HG03558 (cell line): ENCODE measurements around the gene SEC14L2.

Experiments
- ATAC-seq: cut with Tn5 transposase; IDR thresholded peaks from one replicate; pipeline ENCODE4 v1.9.1; 2021; ENCODE audit warnings: moderate number of reproducible peaks; ENCODE audit not compliant: unreplicated experiment; ENCODE audit errors: extremely low read depth

SEC14L2 gene

GRCh38 chr22:30424534-30425326 lies 27.9 kb downstream of the SEC14L2 start:
- no peak for ATAC-seq

GRCh38 chr22:30425327-30425615 lies 28.5 kb downstream of the SEC14L2 start:
- ATAC-seq = no peak

DNA sequence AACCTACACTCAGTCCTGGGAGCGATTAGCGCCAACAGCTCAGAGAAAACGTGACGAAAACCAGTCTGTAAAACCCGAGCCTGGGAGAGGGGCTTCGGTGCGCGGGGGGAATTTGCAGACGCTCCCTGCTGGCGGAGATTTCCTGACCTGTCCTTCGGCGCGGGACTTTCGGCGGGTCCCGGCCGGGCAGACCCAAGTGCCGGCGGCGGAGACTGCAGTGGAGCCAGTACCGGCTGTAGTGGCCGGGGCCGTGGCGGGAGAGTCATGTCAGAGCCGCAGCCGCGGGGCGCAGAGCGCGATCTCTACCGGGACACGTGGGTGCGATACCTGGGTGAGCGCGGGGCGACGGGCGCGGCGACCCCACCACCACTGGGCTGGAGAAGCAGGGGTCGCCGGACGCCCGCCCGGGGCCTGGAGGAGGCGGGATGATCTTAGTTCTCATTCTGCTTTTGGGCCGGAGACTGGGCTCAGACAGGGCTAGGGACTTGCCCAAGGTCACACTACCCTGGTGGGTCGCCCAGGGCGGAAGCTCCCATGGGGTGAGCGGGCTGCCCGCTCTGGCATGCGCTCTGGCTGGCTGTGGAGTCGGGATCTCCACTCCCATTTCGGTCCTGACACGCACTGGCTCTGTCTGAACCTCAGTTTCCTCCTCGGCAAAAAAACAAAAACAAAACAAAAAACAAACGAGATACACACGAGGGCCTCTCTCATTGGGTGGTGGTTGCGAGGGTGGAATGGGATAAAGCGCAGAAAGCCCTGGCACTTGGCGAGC lies 29.0 kb downstream of the SEC14L2 start, which contains the start of gene MTFP1:
Gene MTFP1, plus strand, starts transcription at position 153 of the 772 bp plus-strand sequence. Its CDS starts 112 bp downstream, at position 265.
- no peak for ATAC-seq

- no peak for ATAC-seq
Observed at GRCh38 chr22:30426388-30427353, 29.9 kb downstream of the SEC14L2 start.

GRCh38 chr22:30427871-30428270 lies 31.1 kb downstream of the SEC14L2 start:
- ATAC-seq = no peak

DNA sequence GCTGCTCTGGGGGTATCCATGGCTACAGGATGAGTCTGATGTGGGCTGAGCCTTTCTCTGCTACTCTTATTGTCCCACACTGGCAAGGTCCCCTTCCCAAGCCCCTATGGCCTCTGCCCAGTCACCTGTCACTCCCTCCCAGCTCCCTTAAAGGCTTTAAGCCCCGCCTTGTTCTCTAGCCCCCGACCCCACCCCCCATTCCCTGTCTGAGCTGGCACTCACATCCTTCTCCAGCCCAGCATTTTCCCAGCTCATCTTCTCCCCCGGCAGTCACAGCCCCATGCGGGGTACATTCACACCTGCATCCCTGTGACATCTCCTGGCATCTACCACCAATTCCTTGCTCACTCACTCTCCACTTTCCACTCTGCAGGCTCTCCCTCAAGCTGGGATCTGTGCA lies 33.1 kb downstream of the SEC14L2 start:
- ATAC-seq = no peak

DNA sequence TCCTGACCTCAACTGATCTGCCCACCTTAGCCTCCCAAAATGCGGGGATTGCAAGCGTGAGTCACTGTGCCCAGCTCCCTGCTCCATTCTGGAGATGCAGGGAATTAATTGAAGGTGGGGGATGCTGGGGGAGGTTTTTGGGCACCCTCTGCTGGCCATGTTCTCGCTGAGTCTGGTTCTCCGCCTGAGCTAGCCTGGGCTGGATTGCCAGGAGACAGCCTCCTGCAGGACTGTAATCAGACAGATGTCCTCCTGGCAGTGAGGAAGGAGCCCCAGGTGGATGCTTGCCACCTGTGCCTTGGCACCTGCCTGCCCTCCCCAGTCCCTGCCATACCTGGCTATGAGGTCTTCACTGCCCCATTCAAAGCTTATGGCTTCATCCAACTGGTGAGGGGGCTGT lies 34.1 kb downstream of the SEC14L2 start:
- ATAC-seq = no peak

- no peak for ATAC-seq
Observed at GRCh38 chr22:30432096-30432495, 35.3 kb downstream of the SEC14L2 start.

GRCh38 chr22:30432520-30432919 lies 35.7 kb downstream of the SEC14L2 start:
- ATAC-seq = no peak

DNA sequence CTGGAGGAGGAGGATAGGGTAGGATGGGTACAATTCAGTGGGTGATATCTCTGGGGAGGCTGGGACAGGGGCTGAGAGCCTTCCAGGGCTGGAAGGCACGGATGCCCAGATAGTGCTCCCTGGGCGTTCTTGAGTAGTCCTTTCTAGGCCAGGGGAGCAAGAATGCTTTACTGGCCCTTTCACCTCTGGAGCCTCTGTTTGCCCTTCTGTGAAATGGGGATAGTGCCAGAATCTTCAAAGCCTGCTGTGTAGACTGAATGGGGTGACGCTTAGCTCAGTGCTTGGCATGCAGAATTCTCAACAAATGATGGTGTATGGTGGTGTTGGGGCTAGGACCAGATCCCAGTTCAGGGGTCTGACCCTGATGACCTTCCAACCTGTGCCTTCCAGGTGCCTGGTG lies 36.4 kb downstream of the SEC14L2 start:
- no peak for ATAC-seq

DNA sequence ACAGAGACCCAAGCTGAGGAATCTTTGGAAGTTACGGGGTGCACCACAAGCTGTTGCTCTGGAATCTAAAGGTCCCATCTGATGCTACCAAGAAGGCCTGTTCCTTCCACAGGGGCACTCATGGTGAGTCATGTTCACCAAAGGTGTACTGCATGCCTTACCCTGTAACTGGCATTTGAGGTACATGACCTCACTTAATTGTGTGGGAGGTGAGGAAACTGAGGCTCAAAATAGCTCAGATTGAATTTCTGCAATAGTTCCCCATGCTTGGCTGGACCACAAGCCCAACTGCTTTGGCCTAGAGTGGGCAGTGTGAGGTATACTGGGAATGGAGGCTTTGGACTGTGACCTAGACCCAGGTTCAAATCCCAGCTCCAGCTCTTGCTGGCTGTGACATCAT lies 37.0 kb downstream of the SEC14L2 start:
- ATAC-seq = no peak

GRCh38 chr22:30434843-30435242 lies 38.0 kb downstream of the SEC14L2 start:
- ATAC-seq = no peak

DNA sequence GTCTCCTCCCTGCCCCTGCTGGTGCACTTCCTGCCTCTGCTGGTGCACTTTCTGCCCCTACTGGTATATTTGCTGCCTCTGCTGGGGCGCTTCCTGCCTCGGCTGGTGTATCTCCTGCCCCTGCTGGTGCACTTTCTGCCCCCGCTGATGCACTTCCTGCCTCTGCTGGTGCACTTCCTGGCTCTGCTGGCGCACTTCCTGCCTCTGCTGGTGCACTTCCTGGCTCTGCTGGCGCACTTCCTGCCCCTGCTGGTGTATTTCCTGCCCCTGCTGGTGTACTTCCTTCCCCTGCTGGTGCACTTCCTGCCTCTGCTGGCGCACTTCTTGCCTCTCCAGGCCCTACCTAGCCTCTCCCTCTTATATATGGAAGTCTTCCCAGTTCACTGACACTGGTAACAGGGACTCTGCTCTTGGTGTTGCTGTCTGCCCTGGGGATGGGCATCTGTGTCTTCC lies 38.9 kb downstream of the SEC14L2 start:
- no peak for ATAC-seq

- no peak for ATAC-seq
Observed at GRCh38 chr22:30436196-30436595, 39.4 kb downstream of the SEC14L2 start.

- no peak for ATAC-seq
Observed at GRCh38 chr22:30438559-30438958, 41.7 kb downstream of the SEC14L2 start.

- ATAC-seq = no peak
Observed at GRCh38 chr22:30439226-30439625, 42.4 kb downstream of the SEC14L2 start.

DNA sequence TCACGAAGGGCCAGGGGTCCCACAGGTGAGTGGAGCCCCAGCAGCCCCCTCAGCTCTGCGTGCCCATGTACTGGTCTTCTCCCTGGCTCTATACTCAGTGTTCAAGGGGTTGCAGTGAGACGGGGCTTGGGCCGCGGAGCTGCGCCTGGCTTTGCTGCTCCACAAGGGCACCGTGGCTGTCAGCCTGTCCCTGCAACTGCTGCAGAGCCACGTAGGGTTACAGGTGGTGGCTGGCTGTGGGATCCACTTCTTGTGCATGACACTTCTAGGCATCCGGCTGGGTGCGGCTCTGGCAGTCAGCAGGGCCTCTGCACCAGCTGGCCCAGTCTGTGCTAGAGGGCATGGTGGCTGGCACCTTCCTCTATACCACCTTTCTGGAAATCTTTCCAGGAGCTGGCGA lies 43.0 kb downstream of the SEC14L2 start:
- ATAC-seq = no peak

DNA sequence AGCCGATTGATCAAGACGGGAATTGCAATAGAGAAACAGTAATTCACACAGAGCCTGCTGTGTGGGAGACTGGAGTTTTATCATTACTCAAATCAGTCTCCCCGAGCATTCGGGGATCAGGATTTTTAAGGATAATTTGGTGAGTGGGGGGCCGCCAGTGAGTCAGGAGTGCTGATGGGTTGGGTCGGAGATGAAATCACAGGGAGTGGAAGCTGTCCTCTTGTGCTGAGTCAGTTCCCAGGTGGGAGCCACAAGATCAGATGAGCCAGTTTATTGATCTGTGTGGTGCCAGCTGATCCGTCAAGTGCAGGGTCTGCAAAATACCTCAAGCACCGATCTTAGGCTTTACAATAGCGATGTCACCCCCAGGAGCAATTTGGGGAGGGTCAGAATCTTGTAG lies 44.3 kb downstream of the SEC14L2 start:
- ATAC-seq = no peak

DNA sequence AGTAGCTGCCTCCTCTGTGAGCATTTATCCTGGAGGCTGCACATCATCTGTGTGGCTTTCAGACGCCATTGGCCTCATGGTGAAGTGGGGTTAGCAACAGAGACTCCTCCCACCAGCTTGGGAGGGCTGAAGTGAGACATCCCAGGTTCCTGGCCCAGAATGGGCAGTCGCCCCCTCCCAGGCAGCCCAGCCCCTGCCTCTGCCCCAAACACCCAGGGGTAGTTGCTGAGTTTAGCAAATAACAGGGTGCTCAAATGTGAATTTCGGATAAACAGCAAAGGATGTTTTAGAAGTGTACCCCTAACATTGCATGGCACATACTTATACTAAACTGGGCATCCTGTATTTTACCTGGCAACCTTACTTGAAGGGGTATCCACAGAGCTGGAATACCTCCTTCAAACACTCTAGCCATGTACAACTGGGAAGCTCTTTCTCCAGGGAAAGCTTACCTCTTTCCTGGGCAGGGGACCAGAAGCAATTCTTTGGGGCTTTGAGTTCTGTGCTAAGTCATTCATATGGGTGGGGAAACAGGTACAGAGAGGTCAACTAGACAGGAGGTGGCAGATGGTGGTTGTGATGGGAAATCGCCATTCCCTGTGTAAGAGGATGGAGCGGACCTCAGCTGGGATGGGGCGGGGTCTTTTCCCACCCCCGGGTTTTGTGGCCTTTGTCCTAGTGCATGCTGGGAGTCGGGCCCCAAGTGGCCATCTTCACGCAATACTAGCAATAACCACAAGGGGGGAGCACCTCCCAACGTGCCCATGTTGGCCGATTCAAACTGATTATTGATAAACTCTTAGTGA lies 48.0 kb downstream of the SEC14L2 start:
- no peak for ATAC-seq
